Measurements from ENCODE around the gene FAM3A. TPM values are rescaled to one million over a fixed set of nuclear protein-coding genes. Genes with fewer than 3 reads are reported as not detected.

Gene FAM3A
- total and polyA plus RNA-seq, 9 of the 15 experiments (the other 6 are each of a cell fraction or from before 2014, with no cell fraction given) = 0.75 to 70.6 (median 27.0) TPM

DNA sequence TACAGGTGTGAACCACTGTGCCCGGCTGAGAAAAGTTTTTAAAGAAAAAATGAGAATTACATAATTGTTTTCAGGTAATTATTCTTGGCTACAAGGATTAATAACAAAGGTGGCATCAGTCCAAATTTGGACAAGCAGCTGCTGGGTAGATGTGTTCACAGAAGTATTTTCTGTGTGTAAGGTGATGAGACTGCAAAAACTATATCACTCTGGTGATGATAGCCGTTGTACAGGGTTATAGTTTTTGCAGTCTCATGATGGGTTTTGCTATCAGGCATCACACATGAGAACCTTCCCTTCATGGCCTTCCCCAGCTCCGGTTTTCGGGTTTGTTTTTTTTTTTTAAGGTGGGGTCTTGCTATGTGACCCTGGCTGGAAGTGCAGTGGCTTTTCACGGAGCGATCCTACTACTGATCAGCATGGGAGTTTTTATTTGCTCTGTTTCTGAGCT is 20.5 kb downstream of the FAM3A start (continued):
- TF ChIP-seq, protein P1, sequence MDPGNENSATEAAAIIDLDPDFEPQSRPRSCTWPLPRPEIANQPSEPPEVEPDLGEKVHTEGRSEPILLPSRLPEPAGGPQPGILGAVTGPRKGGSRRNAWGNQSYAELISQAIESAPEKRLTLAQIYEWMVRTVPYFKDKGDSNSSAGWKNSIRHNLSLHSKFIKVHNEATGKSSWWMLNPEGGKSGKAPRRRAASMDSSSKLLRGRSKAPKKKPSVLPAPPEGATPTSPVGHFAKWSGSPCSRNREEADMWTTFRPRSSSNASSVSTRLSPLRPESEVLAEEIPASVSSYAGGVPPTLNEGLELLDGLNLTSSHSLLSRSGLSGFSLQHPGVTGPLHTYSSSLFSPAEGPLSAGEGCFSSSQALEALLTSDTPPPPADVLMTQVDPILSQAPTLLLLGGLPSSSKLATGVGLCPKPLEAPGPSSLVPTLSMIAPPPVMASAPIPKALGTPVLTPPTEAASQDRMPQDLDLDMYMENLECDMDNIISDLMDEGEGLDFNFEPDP (CRISPR knock-in tag; IDR thresholded peaks at IDR 0.05) = no peak
- TF ChIP-seq TAF9B (IDR thresholded peaks at IDR 0.05; ENCODE audit: partially characterized antibody) (peak; percentile 65), FOXA3 (CRISPR knock-in tag; conservative IDR thresholded peaks at IDR 0.05 in 1 of 2, IDR thresholded peaks at IDR 0.05 in 1 of 2) (no peak), ZNF764 (CRISPR knock-in tag; IDR thresholded peaks at IDR 0.05; ENCODE audit: low read depth) (no peak), SAFB2 (IDR thresholded peaks at IDR 0.05; ENCODE audit: borderline replicate concordance, low read depth, low read length, severe bottlenecking) (no peak), MCM2 (IDR thresholded peaks at IDR 0.05; ENCODE audit: low read depth) (no peak), ATF7 (IDR thresholded peaks at IDR 0.05) (peak; percentile 58; the same call in 1 of the 2 replicates), ZFPM2 (CRISPR knock-in tag; IDR thresholded peaks at IDR 0.05) (no peak), TRIM25 (IDR thresholded peaks at IDR 0.05; ENCODE audit: borderline replicate concordance) (no peak), ZNF778 (CRISPR knock-in tag; IDR thresholded peaks at IDR 0.05) (no peak), NR4A1 (CRISPR knock-in tag; IDR thresholded peaks at IDR 0.05) (no peak), NR4A1 (tag; IDR thresholded peaks at IDR 0.05) (no peak), XRCC3 (IDR thresholded peaks at IDR 0.05) (no peak)
- TF ChIP-seq, protein P2, sequence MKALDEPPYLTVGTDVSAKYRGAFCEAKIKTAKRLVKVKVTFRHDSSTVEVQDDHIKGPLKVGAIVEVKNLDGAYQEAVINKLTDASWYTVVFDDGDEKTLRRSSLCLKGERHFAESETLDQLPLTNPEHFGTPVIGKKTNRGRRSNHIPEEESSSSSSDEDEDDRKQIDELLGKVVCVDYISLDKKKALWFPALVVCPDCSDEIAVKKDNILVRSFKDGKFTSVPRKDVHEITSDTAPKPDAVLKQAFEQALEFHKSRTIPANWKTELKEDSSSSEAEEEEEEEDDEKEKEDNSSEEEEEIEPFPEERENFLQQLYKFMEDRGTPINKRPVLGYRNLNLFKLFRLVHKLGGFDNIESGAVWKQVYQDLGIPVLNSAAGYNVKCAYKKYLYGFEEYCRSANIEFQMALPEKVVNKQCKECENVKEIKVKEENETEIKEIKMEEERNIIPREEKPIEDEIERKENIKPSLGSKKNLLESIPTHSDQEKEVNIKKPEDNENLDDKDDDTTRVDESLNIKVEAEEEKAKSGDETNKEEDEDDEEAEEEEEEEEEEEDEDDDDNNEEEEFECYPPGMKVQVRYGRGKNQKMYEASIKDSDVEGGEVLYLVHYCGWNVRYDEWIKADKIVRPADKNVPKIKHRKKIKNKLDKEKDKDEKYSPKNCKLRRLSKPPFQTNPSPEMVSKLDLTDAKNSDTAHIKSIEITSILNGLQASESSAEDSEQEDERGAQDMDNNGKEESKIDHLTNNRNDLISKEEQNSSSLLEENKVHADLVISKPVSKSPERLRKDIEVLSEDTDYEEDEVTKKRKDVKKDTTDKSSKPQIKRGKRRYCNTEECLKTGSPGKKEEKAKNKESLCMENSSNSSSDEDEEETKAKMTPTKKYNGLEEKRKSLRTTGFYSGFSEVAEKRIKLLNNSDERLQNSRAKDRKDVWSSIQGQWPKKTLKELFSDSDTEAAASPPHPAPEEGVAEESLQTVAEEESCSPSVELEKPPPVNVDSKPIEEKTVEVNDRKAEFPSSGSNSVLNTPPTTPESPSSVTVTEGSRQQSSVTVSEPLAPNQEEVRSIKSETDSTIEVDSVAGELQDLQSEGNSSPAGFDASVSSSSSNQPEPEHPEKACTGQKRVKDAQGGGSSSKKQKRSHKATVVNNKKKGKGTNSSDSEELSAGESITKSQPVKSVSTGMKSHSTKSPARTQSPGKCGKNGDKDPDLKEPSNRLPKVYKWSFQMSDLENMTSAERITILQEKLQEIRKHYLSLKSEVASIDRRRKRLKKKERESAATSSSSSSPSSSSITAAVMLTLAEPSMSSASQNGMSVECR (CRISPR knock-in tag; IDR thresholded peaks at IDR 0.05) = no peak
- TF ChIP-seq, protein P3, sequence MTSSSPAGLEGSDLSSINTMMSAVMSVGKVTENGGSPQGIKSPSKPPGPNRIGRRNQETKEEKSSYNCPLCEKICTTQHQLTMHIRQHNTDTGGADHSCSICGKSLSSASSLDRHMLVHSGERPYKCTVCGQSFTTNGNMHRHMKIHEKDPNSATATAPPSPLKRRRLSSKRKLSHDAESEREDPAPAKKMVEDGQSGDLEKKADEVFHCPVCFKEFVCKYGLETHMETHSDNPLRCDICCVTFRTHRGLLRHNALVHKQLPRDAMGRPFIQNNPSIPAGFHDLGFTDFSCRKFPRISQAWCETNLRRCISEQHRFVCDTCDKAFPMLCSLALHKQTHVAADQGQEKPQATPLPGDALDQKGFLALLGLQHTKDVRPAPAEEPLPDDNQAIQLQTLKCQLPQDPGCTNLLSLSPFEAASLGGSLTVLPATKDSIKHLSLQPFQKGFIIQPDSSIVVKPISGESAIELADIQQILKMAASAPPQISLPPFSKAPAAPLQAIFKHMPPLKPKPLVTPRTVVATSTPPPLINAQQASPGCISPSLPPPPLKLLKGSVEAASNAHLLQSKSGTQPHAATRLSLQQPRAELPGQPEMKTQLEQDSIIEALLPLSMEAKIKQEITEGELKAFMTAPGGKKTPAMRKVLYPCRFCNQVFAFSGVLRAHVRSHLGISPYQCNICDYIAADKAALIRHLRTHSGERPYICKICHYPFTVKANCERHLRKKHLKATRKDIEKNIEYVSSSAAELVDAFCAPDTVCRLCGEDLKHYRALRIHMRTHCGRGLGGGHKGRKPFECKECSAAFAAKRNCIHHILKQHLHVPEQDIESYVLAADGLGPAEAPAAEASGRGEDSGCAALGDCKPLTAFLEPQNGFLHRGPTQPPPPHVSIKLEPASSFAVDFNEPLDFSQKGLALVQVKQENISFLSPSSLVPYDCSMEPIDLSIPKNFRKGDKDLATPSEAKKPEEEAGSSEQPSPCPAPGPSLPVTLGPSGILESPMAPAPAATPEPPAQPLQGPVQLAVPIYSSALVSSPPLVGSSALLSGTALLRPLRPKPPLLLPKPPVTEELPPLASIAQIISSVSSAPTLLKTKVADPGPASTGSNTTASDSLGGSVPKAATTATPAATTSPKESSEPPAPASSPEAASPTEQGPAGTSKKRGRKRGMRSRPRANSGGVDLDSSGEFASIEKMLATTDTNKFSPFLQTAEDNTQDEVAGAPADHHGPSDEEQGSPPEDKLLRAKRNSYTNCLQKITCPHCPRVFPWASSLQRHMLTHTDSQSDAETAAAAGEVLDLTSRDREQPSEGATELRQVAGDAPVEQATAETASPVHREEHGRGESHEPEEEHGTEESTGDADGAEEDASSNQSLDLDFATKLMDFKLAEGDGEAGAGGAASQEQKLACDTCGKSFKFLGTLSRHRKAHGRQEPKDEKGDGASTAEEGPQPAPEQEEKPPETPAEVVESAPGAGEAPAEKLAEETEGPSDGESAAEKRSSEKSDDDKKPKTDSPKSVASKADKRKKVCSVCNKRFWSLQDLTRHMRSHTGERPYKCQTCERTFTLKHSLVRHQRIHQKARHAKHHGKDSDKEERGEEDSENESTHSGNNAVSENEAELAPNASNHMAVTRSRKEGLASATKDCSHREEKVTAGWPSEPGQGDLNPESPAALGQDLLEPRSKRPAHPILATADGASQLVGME (CRISPR knock-in tag; IDR thresholded peaks at IDR 0.05) = no peak
